ENCODE results near the gene CTDSPL.

- TF ChIP-seq KDM1A (IDR thresholded peaks at IDR 0.05; ENCODE audit: borderline replicate concordance, low read length) = peak; percentile 46; the same call in 1 of the 2 replicates
- TF ChIP-seq POLR2A (IDR thresholded peaks at IDR 0.05; ENCODE audit: control extremely low read depth in 1 of 2, low read depth in 2 of 2, low read length in 2 of 2) = no peak
- no peak for TF ChIP-seq EZH2 (IDR thresholded peaks at IDR 0.05; ENCODE audit: low read depth, low read length, severe bottlenecking)
- TF ChIP-seq CEBPB (IDR thresholded peaks at IDR 0.05; ENCODE audit: low read depth, low read length) = no peak
- TF ChIP-seq CTCF (IDR thresholded peaks at IDR 0.05; ENCODE audit: control extremely low read depth in 1 of 3, insufficient read depth in 1 of 3, low read depth in 1 of 3, low read length in 3 of 3) = no peak
- TF ChIP-seq JUND (IDR thresholded peaks at IDR 0.05; ENCODE audit: low read length) = no peak
- TF ChIP-seq USF2 (IDR thresholded peaks at IDR 0.05; ENCODE audit: low read length) = no peak
- no peak for TF ChIP-seq E2F6 (IDR thresholded peaks at IDR 0.05)
- no peak for TF ChIP-seq POLR2AphosphoS5 (IDR thresholded peaks at IDR 0.05; ENCODE audit: low read depth, low read length)
- TF ChIP-seq ATF3 (IDR thresholded peaks at IDR 0.05; ENCODE audit: insufficient read depth, low read depth, low read length) = no peak
- TF ChIP-seq SP2 (IDR thresholded peaks at IDR 0.05; ENCODE audit: low read length) = no peak
These were observed 14.6 kb downstream of the CTDSPL start for GRCh38 chr3:37876279-37876678.
